Activated CD8-positive, alpha-beta memory T cell treated with anti-CD3 and anti-CD28 coated beads for 36 hours (primary cell): Measurements from ENCODE around the gene TMEM169. TPM values are rescaled to one million over a fixed set of nuclear protein-coding genes. Genes with fewer than 3 reads are reported as not detected.

Experiments
- CTCF ChIA-PET: fragments of 350-600 bp; sonication (Branson Sonifier 250); formaldehyde crosslinking; loops from one replicate; lab custom pipeline; 2021; ENCODE audit warnings: antibody characterized with exemption; lab: Charles Lee
- POLR2A ChIA-PET: fragments of 350-600 bp; sonication (Branson Sonifier 250); formaldehyde crosslinking; loops from one replicate; lab custom pipeline; 2021; ENCODE audit warnings: antibody characterized with exemption; lab: Charles Lee
- total RNA-seq, 2 experiments: library from RNA; stranded (reverse); gene quantifications; one replicate each; pipeline ENCODE4 v1.2.3, GENCODE V29; 2021

The TMEM169 gene
- total RNA-seq, 2 experiments from 2014 or later, result 0.48 to 0.55 TPM

DNA sequence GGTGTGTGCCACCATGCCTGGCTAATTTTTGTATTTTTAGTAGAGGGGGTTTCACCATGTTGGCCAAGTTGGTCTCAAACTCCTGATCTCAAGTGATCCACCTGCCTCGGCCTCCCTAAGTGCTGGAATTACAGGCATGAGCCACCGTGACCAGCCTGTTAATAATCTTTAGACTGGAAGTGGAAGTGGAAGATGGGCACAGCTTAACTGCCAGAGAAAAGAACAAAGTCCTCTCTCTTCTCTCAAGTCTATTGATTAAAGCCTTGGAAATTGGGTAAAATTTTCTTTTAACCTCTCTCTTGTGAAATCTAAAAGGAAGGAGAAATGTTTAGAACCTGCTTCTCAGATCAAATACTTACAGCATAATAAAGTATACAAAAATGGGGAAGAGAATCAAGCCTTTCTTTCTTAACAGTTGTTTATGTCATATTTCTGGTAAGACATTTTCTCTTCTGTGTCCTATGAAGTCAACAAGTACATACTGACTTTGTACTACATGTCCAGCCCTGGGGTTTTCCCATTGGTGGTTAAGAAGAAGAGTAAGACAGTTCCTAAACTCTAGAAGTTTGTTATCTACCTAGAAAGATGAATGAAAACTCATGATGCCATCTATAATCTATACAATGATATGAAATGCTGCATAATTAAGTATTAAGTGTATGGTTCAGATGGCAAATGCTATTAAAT lies 4.6 kb downstream of the TMEM169 start:
- ChIA-PET POLR2A (no interaction called here), CTCF (no interaction called here)

DNA sequence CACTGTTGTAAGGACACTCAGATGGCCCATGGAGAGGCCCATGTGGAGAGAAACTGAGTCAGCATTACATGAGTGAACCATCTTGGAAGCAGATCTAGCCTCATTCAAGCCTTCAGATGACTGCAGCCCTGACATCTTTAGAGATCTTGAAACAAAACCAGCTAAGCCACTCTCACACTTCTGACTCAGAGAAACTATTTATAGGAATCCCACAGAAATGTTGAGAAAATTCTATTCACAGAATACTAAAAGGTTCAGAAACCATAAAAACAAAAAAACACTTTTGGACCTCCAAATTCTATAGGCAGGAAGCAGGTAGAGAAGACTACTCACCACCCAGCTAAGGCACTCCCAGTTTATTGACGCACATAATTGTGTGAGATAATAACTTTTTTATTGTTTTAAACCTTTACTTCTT lies 8.7 kb downstream of the TMEM169 start:
- POLR2A ChIA-PET, result no interaction called here

DNA sequence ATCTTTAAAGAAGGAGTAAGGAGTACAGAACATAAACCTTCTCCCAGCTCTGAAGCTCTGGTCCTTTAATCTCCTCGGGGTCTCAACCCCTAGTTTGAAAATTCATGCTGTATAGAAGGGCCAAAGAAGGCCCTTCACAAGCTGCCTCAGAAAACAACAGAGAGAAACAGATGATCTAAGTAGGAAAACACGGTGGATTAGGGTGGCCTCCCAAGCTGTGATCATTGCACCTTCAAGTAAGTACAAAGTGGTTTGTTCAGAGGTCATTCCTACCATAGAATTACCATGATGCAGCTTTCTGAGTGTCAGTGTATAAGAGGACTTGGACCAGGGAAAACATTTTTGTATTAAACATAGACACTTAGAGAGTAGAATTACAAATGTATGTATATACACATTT lies 10.9 kb downstream of the TMEM169 start:
- CTCF ChIA-PET, result interaction anchor here (1.0 to 1.4 kb wide), 2 partner anchors 16 to 69 kb away, joined by 3 read pairs; partner anchors contain the start of gene XRCC5

More for the DNA sequence above, 8.7 kb downstream of the TMEM169 start:
- CTCF ChIA-PET, result interaction anchor here (1.1 to 1.2 kb wide), 2 partner anchors 17 to 22 kb away, joined by 3 read pairs; no protein-coding TSS in a partner anchor

DNA sequence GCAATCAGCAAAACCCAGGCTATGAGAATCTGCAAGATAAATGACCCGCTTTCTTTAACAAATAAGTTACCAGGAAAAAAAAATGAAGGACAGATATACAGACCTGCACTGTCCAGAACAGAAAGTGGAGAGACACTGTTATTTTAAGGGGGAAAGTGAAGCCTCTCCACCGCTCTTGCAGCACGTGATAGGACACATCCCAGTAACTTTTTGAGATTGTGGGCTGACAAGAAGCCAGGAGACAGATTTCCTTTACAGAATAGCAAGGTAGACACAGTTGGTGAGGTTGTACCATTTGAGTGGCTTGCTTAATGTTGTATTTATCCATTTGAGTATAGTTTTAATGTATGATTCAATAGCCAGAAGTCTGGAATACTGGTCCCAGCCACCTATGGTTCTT lies 13.0 kb downstream of the TMEM169 start:
- POLR2A ChIA-PET, result no interaction called here
- CTCF ChIA-PET, result no interaction called here

More for the DNA sequence above, 10.9 kb downstream of the TMEM169 start:
- POLR2A ChIA-PET, result no interaction called here

DNA sequence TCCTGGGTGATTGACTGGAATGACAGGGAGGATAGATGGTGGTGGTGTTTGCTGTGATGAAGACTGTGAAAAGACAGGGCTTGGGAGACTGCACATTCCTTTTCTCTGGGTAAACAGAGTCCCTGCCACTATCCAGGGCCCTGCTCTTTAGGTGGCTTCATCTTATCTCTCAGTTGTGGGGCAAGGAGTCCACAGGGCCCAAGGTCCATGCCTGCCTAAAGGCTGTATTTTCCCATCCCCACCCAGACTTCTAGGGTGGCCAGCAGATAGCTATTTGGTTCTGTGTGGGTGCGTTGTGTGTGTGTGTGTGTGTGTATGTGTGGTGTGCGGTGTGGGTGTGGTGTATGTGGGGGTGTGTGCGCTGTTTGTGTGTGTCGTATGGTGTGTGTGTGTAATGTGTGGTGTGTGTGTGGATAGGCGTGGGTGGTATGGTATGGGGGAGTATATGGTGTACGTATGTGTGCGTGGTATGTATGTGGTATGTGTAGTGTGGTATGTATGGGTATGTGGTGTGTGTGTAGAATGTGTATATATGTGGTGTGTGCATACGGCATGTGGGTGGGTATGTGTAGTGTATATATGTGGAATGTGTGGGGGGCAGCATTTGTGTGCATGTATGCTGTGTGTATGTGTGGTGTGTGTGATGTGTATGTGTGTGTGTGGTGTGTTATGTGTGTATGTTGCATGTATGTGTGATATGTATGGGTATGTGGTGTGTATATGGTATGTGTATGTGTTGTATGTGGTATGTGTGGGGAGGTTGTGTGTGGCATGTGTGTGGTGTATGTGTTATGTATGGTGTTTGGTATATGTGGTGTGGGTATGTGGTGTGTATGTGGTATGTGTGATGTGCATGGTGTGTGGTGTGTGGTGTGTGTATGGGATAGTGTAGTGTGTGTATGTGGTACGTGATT lies 17.0 kb downstream of the TMEM169 start:
- ChIA-PET POLR2A (no interaction called here), CTCF (no interaction called here)

DNA sequence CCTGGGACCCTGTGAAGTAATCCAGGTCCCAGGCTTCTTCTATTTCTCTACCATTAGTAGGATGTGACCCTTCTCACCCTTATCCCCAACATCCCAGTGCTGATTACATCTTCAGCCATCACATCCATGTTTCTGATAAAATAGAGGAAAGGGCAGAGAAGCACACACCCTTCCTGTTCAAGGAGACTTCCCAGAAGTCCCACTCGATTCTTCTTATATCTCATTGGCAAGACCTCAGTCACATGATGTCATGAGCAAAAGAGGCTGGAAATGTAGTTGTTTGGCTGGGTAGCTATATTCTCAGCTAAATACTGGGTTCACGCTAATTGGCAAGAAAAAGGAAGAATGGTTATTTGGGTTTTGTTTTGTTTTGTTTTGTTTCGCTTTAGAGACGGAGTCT lies 19.4 kb downstream of the TMEM169 start:
- CTCF ChIA-PET, result no interaction called here

DNA sequence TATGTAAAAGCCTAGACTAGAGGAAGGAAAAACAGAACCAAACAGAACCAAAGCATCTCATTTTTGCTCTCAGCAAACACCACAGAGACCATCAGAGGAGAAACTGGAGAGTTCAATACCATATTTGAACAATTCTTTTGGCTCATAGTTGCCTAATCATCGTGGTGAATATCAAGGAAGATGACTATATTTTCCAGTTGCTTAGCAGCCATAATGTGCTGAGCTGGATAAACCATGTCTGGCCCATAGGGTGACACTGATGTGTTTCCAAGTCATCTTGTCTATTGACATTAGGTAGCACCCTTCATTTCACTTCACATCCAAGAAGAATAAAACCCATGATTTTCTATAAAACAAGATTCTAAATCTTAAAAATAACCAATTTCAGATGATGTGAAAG lies 21.5 kb downstream of the TMEM169 start:
- ChIA-PET POLR2A (no interaction called here), CTCF (no interaction called here)

More for the DNA sequence above, 19.4 kb downstream of the TMEM169 start:
- POLR2A ChIA-PET, result no interaction called here

DNA sequence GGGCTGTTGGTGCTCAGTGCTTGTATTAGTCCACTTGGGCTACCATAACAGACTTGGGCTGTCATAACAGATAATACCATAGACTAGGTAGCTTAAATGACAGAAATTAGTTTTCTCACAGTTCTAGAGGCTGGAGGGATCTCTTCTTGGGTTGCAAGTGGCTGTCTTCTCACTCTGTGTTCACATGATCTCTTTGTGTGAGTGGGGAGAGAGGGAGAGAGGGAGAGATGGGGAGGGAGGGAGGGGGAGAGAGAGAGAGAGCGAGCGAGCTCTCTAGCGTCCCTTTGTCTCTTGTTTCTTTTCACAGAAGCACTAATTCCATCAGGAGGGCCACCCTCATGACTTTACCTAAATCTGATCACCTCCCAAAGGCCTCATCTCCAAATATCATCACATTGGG lies 23.0 kb downstream of the TMEM169 start:
- POLR2A ChIA-PET, result no interaction called here
- CTCF ChIA-PET, result interaction anchor here (1.0 kb wide), 1 partner anchor 29 kb away, joined by 3 read pairs; no protein-coding TSS in a partner anchor

DNA sequence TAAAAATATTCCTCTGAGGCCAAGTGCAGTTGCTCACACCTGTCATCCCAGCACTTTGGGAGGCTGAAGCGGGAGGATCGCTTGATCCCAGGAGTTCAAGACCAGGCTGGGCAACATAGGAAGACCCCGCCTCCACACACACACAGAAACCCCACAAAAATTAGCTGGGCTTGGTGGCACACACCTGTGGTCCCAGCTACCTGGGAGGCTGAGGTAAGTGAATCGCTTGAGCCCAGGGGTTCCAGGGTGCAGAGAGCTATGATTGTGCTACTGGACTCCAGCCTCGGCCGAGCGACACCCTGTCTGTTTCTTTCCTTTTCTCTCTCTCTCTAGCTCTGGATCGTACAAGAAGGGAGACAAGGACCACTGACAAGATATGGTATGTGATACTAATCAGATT lies 25.6 kb downstream of the TMEM169 start:
- CTCF ChIA-PET, result interaction anchor here (1.2 kb wide), 1 partner anchor 18 kb away, joined by 3 read pairs; no protein-coding TSS in a partner anchor
- POLR2A ChIA-PET, result interaction anchor here (0.7 to 1.0 kb wide), 2 partner anchors 10 to 285 kb away, joined by 3 to 7 read pairs; no protein-coding TSS in a partner anchor

DNA sequence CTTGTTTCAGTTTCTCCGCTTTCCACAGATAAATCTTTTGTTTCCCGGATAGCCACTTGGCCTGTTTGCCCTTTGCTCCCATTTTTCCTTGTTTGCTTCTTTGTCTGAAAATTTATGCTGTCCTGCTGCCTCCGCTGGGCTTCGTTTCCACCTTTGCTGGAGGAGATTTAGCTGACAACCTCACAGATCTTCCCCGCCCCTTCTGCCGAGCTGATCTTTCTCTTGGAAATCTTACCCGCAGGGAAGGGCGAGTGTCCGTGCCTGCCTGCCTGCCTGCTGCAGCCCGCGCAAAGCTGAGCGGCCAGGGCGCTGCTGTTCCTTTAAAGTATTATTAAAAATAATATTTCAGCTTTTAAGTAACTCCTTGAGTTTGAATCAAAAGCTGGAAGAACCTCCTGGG lies 26.0 kb downstream of the TMEM169 start:
- CTCF ChIA-PET, result interaction anchor here (1.2 to 1.4 kb wide), 2 partner anchors 15 to 18 kb away, joined by 3 read pairs; no protein-coding TSS in a partner anchor
- POLR2A ChIA-PET, result interaction anchor here (1.0 to 1.2 kb wide), 2 partner anchors 10 to 26 kb away, joined by 3 read pairs; partner anchors contain the start of genes PECR and TMEM169

DNA sequence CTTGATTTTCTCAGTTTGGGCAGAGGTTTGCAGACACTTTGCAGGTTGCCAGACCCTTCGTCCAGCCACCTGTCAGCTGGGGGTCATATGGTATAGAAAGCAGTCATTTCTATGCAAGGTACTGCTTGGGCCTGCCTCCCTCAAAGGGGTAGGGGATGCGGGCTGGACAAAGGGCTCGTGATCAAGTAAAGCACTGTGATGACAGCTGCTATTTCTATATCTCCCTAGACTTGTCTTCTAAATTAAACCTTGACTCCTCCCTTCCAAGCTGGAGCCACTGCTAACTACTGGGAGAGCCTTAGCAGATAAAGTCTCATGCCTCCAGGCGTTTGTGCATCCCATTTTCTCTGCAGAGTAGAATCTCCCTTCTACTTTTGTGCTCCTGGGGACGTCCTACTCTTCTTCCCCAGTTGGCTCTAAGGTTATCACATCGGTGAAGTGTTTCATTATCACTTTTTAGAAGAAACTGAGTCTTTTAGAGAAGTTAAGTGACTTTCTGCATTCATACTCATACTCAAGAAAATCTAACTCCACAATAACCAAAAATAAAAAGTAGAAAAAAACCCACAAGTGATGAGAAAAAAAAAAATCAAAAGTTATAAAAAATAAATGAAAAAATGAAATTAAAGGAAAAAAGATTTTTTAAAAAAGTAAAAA lies 26.7 kb downstream of the TMEM169 start:
- ChIA-PET POLR2A (interaction anchor here (1.2 kb wide), 1 partner anchor 27 kb away, joined by 3 read pairs; the partner anchor contains the start of genes PECR and TMEM169), CTCF (interaction anchor here (0.9 to 2.9 kb wide), 7 partner anchors 11 to 296 kb away, joined by 3 to 11 read pairs (median 3); no protein-coding TSS in a partner anchor)

DNA sequence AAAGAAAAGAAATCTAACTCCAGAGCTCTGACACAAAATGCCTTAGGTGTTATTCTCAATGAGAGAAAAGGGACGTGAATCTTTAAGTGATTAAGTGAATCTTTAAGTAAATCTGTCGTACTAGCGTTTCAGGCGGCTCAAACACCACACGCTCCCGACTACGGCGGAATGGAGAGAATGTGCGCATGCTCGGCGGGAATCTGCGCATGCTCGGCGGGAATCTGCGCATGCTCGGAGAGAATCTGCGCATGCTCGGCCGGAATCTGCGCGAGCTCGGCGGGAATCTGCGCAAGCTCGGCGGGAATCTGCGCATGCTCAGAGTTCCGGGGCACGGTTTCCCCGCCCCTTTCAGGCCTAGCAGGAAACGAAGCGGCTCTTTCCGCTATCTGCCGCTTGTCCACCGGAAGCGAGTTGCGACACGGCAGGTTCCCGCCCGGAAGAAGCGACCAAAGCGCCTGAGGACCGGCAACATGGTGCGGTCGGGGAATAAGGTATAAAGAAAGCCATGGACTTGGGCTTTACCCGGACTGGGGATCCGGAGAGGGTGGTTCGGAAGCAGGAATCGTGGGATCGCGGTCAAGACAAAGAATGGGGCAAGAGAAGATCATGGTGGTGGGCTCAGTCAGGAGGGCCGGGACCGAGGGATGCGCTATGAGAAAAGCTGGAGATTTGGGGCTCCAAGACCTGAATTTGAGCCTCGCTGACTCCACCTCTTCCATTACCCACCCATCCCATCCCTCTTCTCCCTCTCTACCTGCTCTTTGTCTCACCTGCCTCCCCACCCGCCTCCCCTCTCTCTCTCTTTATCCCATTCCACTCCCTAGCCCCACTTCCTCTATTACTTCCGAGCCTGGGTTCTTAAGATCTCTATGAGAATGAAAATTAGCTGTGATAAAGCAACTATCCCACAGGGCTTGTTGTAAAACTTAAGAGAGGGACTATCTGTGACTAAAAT lies 27.5 kb downstream of the TMEM169 start, which contains the start of gene XRCC5:
Gene XRCC5 (plus strand): TSS at position 382 of the 955 bp plus-strand sequence. CDS start 89 bp downstream, at position 471.
- ChIA-PET CTCF (interaction anchor here (0.7 to 2.9 kb wide), 10 partner anchors 11 to 295 kb away, joined by 3 to 11 read pairs (median 3); no protein-coding TSS in a partner anchor), POLR2A (interaction anchor here (1.2 kb wide), 1 partner anchor 28 kb away, joined by 3 read pairs; the partner anchor contains the start of genes PECR and TMEM169)

DNA sequence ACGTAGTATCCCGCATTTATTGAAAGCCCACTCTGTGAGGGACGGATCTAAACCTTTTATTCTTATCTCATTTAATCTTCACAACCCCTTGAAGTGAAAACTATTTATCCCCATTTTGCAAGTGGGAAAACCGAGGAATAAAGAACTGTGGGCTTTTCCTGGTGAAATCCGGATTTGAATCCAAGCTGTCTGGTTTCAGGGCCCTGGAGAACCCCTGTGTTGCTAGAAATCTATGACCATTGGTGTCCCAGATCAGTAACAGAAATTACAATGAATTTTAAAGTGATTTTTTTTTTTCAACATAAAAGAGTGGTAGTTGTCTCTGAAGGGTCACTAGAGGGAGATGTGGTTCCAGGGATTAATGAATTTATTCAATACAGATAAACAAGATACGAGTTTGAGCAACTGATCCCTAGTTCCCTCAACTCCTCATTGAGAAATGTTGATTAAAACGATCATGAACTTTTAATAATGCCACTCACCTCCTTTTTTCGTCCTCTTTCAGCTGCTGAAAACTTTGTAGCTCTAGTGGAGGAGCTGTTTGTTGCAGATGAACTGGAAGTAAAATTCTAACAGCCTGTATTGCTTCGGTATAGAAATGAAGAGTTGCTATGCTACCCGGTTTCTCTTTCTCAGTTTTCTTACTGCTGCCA lies 28.4 kb downstream of the TMEM169 start:
- CTCF ChIA-PET, result interaction anchor here (0.7 to 2.9 kb wide), 10 partner anchors 10 to 295 kb away, joined by 3 to 11 read pairs (median 3); no protein-coding TSS in a partner anchor
- POLR2A ChIA-PET, result interaction anchor here (0.9 kb wide), 1 partner anchor 33 kb away, joined by 4 read pairs; no protein-coding TSS in a partner anchor

DNA sequence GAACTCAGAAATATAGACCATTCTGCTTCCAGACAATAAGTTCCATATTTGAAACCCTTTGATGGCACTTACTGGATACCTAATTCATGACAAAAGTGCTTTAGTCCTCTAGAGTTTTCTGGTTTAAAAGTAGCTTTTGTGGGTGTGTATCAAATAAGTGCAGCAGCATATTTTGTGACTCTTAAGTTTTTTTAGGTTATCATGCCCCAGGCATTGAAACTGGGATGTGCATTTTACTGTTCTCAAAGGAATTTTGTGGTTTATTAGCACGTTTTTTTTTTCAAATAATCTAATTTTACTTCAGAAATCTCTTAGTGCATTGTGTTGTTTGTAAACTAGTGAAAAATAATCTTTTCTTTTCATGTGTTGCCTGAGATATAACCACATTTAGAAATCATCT lies 28.9 kb downstream of the TMEM169 start:
- ChIA-PET POLR2A (interaction anchor here (0.9 kb wide), 1 partner anchor 32 kb away, joined by 4 read pairs; no protein-coding TSS in a partner anchor), CTCF (interaction anchor here (0.7 to 2.9 kb wide), 7 partner anchors 9 to 77 kb away, joined by 3 to 11 read pairs (median 3); no protein-coding TSS in a partner anchor)

DNA sequence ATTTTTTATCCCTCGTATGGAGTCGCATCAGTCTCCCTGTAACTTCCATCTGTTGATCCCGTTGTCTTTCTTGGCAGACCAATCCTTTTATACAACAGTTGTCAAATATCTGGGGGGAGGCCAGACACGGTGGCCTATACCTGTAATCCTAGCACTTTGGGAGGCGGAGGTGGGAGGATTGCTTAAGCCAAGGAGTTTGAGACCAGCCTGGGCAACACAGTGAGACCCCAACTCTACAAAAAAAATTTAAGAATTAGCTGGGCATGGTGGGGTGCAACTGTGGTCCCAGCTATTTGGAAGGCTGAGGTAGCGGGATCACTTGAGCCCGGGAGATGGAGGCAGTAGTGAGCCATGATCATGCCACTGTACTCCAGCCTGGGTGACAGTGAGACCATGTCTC lies 29.4 kb downstream of the TMEM169 start:
- POLR2A ChIA-PET, result no interaction called here
- CTCF ChIA-PET, result interaction anchor here (1.0 to 2.9 kb wide), 3 partner anchors 9 to 77 kb away, joined by 3 to 11 read pairs (median 6); no protein-coding TSS in a partner anchor

DNA sequence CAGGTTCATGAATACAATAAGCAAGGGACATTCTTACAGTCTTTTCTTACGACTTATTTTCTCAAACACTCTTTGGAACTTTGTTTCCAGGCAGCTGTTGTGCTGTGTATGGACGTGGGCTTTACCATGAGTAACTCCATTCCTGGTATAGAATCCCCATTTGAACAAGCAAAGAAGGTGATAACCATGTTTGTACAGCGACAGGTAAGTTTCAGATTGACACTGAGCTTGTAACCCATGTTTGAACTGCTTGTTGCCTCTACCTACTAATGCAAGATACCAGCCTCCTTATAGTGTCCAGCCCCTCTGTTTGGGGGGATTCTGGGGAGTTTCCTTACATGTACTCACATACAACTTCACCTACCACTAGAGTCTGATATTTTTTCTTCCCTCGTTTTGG lies 31.2 kb downstream of the TMEM169 start:
- ChIA-PET POLR2A (interaction anchor here (0.6 to 1.0 kb wide), 2 partner anchors 31 to 243 kb away, joined by 3 read pairs; partner anchors contain the start of genes PECR and TMEM169), CTCF (interaction anchor here (1.8 kb wide), 1 partner anchor 23 kb away, joined by 3 read pairs; no protein-coding TSS in a partner anchor)
